Colon (tissue), 2 donors: Measurements from ENCODE around the gene OR13A1.
"Not testable (repeated sequence)": the region's sequence is repeated elsewhere in the genome, so short reads cannot be mapped to it uniquely, and the experiment has no call there.

Source experiments
- FAIRE-seq: peaks from 2 replicates; lab custom pipeline; 2012; peaks lifted over from hg19 to GRCh38; lab: Jason Lieb, UNC
- donor health status: control.
- donor health status: control.

Gene OR13A1

GRCh38 chr10:45315508-45315907 lies at the start of gene OR13A1:
OR13A1 (minus strand) TSS chr10:45315608; CDS start chr10:45304422, 11,186 bp downstream.
- no peak for FAIRE-seq

GRCh38 chr10:45361983-45362799 lies 46.8 kb upstream of the OR13A1 start:
- FAIRE-seq = not testable (repeated sequence)

- FAIRE-seq = not testable (repeated sequence)
Measured at GRCh38 chr10:45358961-45359360, 43.6 kb upstream of the OR13A1 start.

GRCh38 chr10:45355494-45355893 lies 40.1 kb upstream of the OR13A1 start:
- no peak for FAIRE-seq

- no peak for FAIRE-seq
Measured at GRCh38 chr10:45354261-45354660, 38.9 kb upstream of the OR13A1 start.

GRCh38 chr10:45353186-45353585 lies 37.8 kb upstream of the OR13A1 start:
- no peak for FAIRE-seq

GRCh38 chr10:45348196-45348765 lies 32.9 kb upstream of the OR13A1 start:
- FAIRE-seq = not testable (repeated sequence)

GRCh38 chr10:45347464-45347863 lies 32.1 kb upstream of the OR13A1 start:
- not testable (repeated sequence) for FAIRE-seq

GRCh38 chr10:45346652-45347335 lies 31.4 kb upstream of the OR13A1 start:
- not testable (repeated sequence) for FAIRE-seq

- not testable (repeated sequence) for FAIRE-seq
Measured at GRCh38 chr10:45340420-45340819, 25.0 kb upstream of the OR13A1 start.

GRCh38 chr10:45339894-45340293 lies 24.5 kb upstream of the OR13A1 start:
- FAIRE-seq = no peak

GRCh38 chr10:45331824-45332223 lies 16.4 kb upstream of the OR13A1 start:
- FAIRE-seq = not testable (repeated sequence)

- not testable (repeated sequence) for FAIRE-seq
Measured at GRCh38 chr10:45326864-45327263, 11.5 kb upstream of the OR13A1 start.

GRCh38 chr10:45325116-45325515 lies 9.7 kb upstream of the OR13A1 start:
- no peak for FAIRE-seq

- no peak for FAIRE-seq
Measured at GRCh38 chr10:45319702-45320101, 4.3 kb upstream of the OR13A1 start.

GRCh38 chr10:45313264-45313873 lies 2.0 kb downstream of the OR13A1 start:
- peak; percentile 43 for FAIRE-seq

- no peak for FAIRE-seq
Measured at GRCh38 chr10:45308707-45309106, 6.7 kb downstream of the OR13A1 start.

- no peak for FAIRE-seq
Measured at GRCh38 chr10:45302573-45302972, 12.8 kb downstream of the OR13A1 start.

- FAIRE-seq = not testable (repeated sequence)
Measured at GRCh38 chr10:45298341-45298955, 17.0 kb downstream of the OR13A1 start.

GRCh38 chr10:45294681-45295080 lies 20.7 kb downstream of the OR13A1 start:
- no peak for FAIRE-seq

GRCh38 chr10:45286980-45287379 lies 28.4 kb downstream of the OR13A1 start:
- FAIRE-seq = no peak

- no peak for FAIRE-seq
Measured at GRCh38 chr10:45282061-45282460, 33.3 kb downstream of the OR13A1 start.
